Small intestine (tissue), 16 donors: ENCODE results near the gene ANKDD1B. TPM values are rescaled to one million over a fixed set of nuclear protein-coding genes. Genes with fewer than 3 reads are reported as not detected.
"Not testable (repeated sequence)": the region's sequence is repeated elsewhere in the genome, so short reads cannot be mapped to it uniquely, and the experiment has no call there.

Experiments used
- DNase-seq, 2 donors: peaks; one replicate each; pipeline versions ENCODE4 v3.0.0 to v3.0.0-alpha.2; 2013
- FAIRE-seq: peaks from 2 replicates; lab custom pipeline; 2012; peaks lifted over from hg19 to GRCh38; lab: Jason Lieb, UNC
- H3K27ac ChIP-seq, 3 donors: one replicate each; pipeline ENCODE4 v1.5.1; 2013; ENCODE audit warnings: low read length in 2 of 3, mild to moderate bottlenecking in 2 of 3, control low read depth in 1 of 3, inconsistent platforms in 1 of 3, low read depth in 1 of 3, moderate library complexity in 1 of 3
- H3K27me3 ChIP-seq, 3 donors: one replicate each; pipeline ENCODE4 v1.6.1; 2013; ENCODE audit warnings: low read length in 3 of 3, inconsistent platforms in 1 of 3; ENCODE audit not compliant: control insufficient read depth in 3 of 3, insufficient read depth in 3 of 3
- H3K36me3 ChIP-seq, 3 donors: one replicate each; pipeline ENCODE4 v1.6.1; 2013; ENCODE audit warnings: low read length in 3 of 3, inconsistent platforms in 1 of 3, low read depth in 1 of 3, mild to moderate bottlenecking in 1 of 3, moderate library complexity in 1 of 3; ENCODE audit not compliant: control insufficient read depth in 3 of 3, insufficient read depth in 2 of 3
- H3K4me1 ChIP-seq, 3 donors: one replicate each; pipeline ENCODE4 v1.6.1; 2013; ENCODE audit warnings: low read length in 2 of 3, inconsistent platforms in 1 of 3, low read depth in 1 of 3, mild to moderate bottlenecking in 1 of 3, moderate library complexity in 1 of 3; ENCODE audit not compliant: control insufficient read depth in 3 of 3, insufficient read depth in 2 of 3
- H3K4me3 ChIP-seq, 3 donors: one replicate each; pipeline ENCODE4 v1.5.1; 2013; ENCODE audit warnings: low read length in 3 of 3, control low read depth in 1 of 3, inconsistent platforms in 1 of 3, low read depth in 1 of 3, mild to moderate bottlenecking in 1 of 3, moderate library complexity in 1 of 3
- H3K9me3 ChIP-seq, 2 donors: one replicate each; pipeline ENCODE4 v1.6.1; 2013; ENCODE audit warnings: low read depth in 1 of 2, low read length in 1 of 2; ENCODE audit not compliant: control insufficient read depth in 2 of 2, insufficient read depth in 1 of 2
- WGBS, 3 donors: extraction: QIAGEN DNeasy Blood & Tissue Kit; methylation state at CpG; one replicate each; pipeline ENCODE4 v1.1.7; 2013; 5-methylcytosine and 5-hydroxymethylcytosine counted together
- long read RNA-seq, 10 donors: transcript quantifications; one replicate each; lab custom pipeline, GENCODE V29; 2026
- polyA plus RNA-seq, 4 donors: library from polyadenylated mRNA; stranded (reverse) in 3 of 4; unstranded in 1 of 4; fragments of 200-250 nt in 3 of 4; fragments of 120-200 nt in 1 of 4; gene quantifications; one replicate each; pipeline versions ENCODE4 v1.2.1 to v1.2.3, GENCODE V29; 2013
- donor health status: healthy with polysubstance abuse.
- donor health status: control.
- donor health status: control.
- donor health status: Bipolar disorder and iron deficiency.
- donor health status: healthy.

ANKDD1B gene
- polyA plus RNA-seq: 10 to 100 TPM in 1 of 4 donors, 1 to 10 TPM in 2, not detected in 1; 1.3 to 12.5 (median 1.4) TPM
- long read RNA-seq, donor 1: 0 reads
- long read RNA-seq, donor 2: 0 reads
- long read RNA-seq, donor 3: 0 reads
- long read RNA-seq, donor 4: 0 reads
- long read RNA-seq, donor 5: 0 reads
- long read RNA-seq, donor 6: 0 reads
- long read RNA-seq, donor 7: 0 reads
- long read RNA-seq, donor 8: 0 reads
- long read RNA-seq, donor 9: 0 reads
- long read RNA-seq, donor 10, partial matches to known transcripts: 12 of 12 reads
- long read RNA-seq, donor 10, other reads (novel, unspliced or antisense): 0 of 12 reads

- DNase-seq (peak; percentile 56 to 76), FAIRE-seq (no peak)
- WGBS, 3 donors: 2 to 9% (median 4%) methylated on average over 47 to 52 of the region's 52 CpGs
- Histone ChIP-seq H3K9me3 (no peaks in the 10 kb centered on the region), H3K4me3 (peak within 1 kb of the TSS; percentile 32 to 83 (median 76)), H3K27ac (peak within 1 kb of the TSS; percentile 21 to 97 (median 67)), H3K27me3 (no peaks in the 10 kb centered on the region), H3K36me3 (no peaks in the 10 kb centered on the region), H3K4me1 (peaks cover 2 to 36% (median 4%) of the 10 kb centered on the region in 3 donors)
Measured at GRCh38 chr5:75611311-75612225, at the start of gene ANKDD1B. Gene ANKDD1B, plus strand, starts transcription at chr5:75611453. Its CDS starts 182 bp downstream, at chr5:75611635.

GRCh38 chr5:75565991-75566709 lies 45.1 kb upstream of the ANKDD1B start:
- DNase-seq, H3K9me3 ChIP-seq, H3K4me3 ChIP-seq, H3K27me3 ChIP-seq, FAIRE-seq, H3K4me1 ChIP-seq: not testable (repeated sequence)
- WGBS, 3 donors: 88 to 92% (median 88%) methylated on average over 15 of the region's 15 CpGs
- Histone ChIP-seq H3K27ac (peak overlapping the region in 1 of 3 donors; percentile 56), H3K36me3 (peaks cover 0 to 15% (median 0%) of the 10 kb centered on the region in 3 donors)

DNA sequence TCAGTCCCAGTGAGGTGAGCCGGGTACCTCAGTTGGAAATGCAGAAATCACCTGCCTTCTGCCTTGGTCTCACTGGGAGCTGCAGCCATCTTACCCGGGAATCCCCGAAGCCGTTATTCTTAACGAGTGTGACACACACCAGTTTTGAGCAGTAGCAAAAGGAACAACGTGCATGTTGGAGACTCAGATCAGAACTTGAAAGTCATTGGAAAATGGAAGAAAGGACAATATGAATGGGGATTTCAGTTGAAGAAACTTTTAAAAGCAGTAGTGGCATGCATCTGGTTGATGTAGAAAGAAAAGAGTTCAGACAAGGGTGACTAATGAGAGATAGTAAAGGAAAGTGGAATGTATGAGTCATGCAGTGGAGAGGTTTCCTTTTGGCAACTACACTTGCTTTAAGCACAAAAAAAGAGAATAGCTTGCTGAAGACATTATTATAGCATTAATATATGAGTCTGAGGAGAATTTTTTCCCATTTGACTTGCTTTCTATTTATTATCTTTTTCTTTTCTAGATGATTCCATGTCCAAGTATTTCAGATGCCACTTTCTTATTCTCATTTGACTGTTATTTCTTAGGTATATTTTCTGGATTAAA lies 44.4 kb upstream of the ANKDD1B start:
- Histone ChIP-seq H3K9me3 (peaks cover 0 to 6% of the 10 kb centered on the region in 2 donors), H3K4me1 (peaks cover 0 to 10% (median 4%) of the 10 kb centered on the region in 3 donors), H3K4me3 (no peak overlapping the region), H3K27me3 (no peaks in the 10 kb centered on the region), H3K36me3 (peaks cover 0 to 15% (median 0%) of the 10 kb centered on the region in 3 donors), H3K27ac (peak overlapping the region in 1 of 3 donors; percentile 56)
- FAIRE-seq (peak; percentile 68), DNase-seq (peak; percentile 43 to 83)
- 58 to 78% (median 66%) methylated on average over 6 of the region's 6 CpGs for whole genome bisulfite sequencing, 3 donors

- peaks cover 0 to 15% (median 0%) of the 10 kb centered on the region in 3 donors for H3K36me3 ChIP-seq
- FAIRE-seq (no peak), DNase-seq (no peak)
- peaks cover 0 to 10% (median 4%) of the 10 kb centered on the region in 3 donors for H3K4me1 ChIP-seq
- H3K27ac ChIP-seq: peak overlapping the region in 1 of 3 donors; percentile 1
- peaks cover 0 to 6% of the 10 kb centered on the region in 2 donors for H3K9me3 ChIP-seq
- 62 to 82% (median 75%) methylated on average over 2 of the region's 2 CpGs for WGBS, 3 donors
- H3K4me3 ChIP-seq: no peak overlapping the region
- H3K27me3 ChIP-seq: no peaks in the 10 kb centered on the region
Measured at GRCh38 chr5:75567710-75568109, 43.5 kb upstream of the ANKDD1B start.

- Histone ChIP-seq H3K9me3 (peaks cover 0 to 3% of the 10 kb centered on the region in 2 donors), H3K4me1 (peaks cover 0 to 10% (median 4%) of the 10 kb centered on the region in 3 donors), H3K27ac (no peak overlapping the region), H3K36me3 (peaks cover 0 to 15% (median 0%) of the 10 kb centered on the region in 3 donors), H3K27me3 (no peaks in the 10 kb centered on the region), H3K4me3 (no peak overlapping the region)
- 67 to 88% (median 67%) methylated on average over 2 of the region's 2 CpGs for WGBS, 3 donors
- FAIRE-seq: no peak
- DNase-seq: no peak
Measured at GRCh38 chr5:75568202-75568601, 43.1 kb upstream of the ANKDD1B start.

- H3K27me3 ChIP-seq: no peaks in the 10 kb centered on the region
Measured at GRCh38 chr5:75571547-75571946, 39.7 kb upstream of the ANKDD1B start.

DNA sequence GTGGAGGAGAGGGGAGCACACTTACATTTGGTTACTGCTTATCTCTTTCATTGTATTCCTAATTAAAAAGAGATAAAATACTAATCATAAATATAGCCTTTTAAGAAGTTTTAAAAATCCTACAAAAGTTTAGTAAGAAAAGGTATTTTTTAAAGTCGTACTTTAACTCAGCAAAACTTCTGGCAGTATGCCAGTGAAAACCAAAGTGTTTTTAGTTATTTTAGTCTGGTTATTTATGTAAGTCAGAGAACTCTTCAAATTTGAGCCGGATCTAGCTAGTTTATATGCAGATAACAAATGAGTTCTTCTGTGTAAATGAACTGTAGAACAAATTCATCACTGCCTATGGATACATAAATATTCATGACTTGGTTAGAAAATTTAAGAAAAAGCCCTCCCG lies 36.5 kb upstream of the ANKDD1B start:
- no peak overlapping the region for H3K27ac ChIP-seq
- H3K27me3 ChIP-seq: no peaks in the 10 kb centered on the region
- peaks cover 0 to 3% (median 3%) of the 10 kb centered on the region in 3 donors for H3K36me3 ChIP-seq
- no peak overlapping the region for H3K4me3 ChIP-seq
- peaks cover 0 to 3% (median 0%) of the 10 kb centered on the region in 3 donors for H3K4me1 ChIP-seq
- FAIRE-seq (peak; percentile 59), DNase-seq (no peak)
- H3K9me3 ChIP-seq: no peaks in the 10 kb centered on the region
- WGBS, 3 donors: 48 to 88% (median 78%) methylated on average over 3 of the region's 3 CpGs

More at GRCh38 chr5:75571547-75571946, 39.7 kb upstream of the ANKDD1B start:
- peak in 1 of 2 donors; percentile 8 for DNase-seq
- 60 to 65% (median 63%) methylated on average over 2 of the region's 2 CpGs for WGBS, 3 donors
- no peaks in the 10 kb centered on the region for H3K9me3 ChIP-seq
- H3K4me3 ChIP-seq: no peak overlapping the region
- peaks cover 0 to 3% (median 0%) of the 10 kb centered on the region in 3 donors for H3K36me3 ChIP-seq
- H3K4me1 ChIP-seq: peaks cover 0 to 12% (median 3%) of the 10 kb centered on the region in 3 donors
- no peak for FAIRE-seq
- no peak overlapping the region for H3K27ac ChIP-seq
